OCI-LY7 (cell line): ENCODE measurements around the gene UBAP2.

Experiments
- CTCF ChIP-seq: fragments of 200-600 bp; sonication (generic); conservative IDR thresholded peaks from 2 replicates; pipeline ENCODE4 v1.5.1; 2014; ENCODE audit warnings: mild to moderate bottlenecking, antibody characterized with exemption, low read length, moderate library complexity, mixed read lengths
- EZH2phosphoT487 ChIP-seq: fragments of 200-600 bp; sonication (generic); IDR thresholded peaks from 2 replicates; pipeline ENCODE4 v1.6.1; 2018; ENCODE audit warnings: low read depth, borderline replicate concordance, mild to moderate bottlenecking, mixed run types, antibody characterized with exemption, low read length, moderate library complexity, mixed read lengths

GRCh38 chr9:33878691-33879366, 169.9 kb downstream of the UBAP2 start:
- TF ChIP-seq CTCF (no peak), EZH2phosphoT487 (no peak)
